GM18517 (cell line): Measurements from ENCODE around the gene CHGA.

Experiments
- ATAC-seq: cut with Tn5 transposase; IDR thresholded peaks from one replicate; pipeline ENCODE4 v1.9.1; 2021; ENCODE audit warnings: mild to moderate bottlenecking, moderate library complexity; ENCODE audit not compliant: unreplicated experiment

The CHGA gene

GRCh38 chr14:92902726-92903125 is 20.2 kb upstream of the CHGA start:
- ATAC-seq = no peak

GRCh38 chr14:92903359-92903758 is 19.6 kb upstream of the CHGA start:
- ATAC-seq = no peak

- ATAC-seq = no peak
Measured at GRCh38 chr14:92905667-92906066, 17.3 kb upstream of the CHGA start.

- ATAC-seq = no peak
Measured at GRCh38 chr14:92906420-92906819, 16.5 kb upstream of the CHGA start.

- ATAC-seq = no peak
Measured at GRCh38 chr14:92906823-92907222, 16.1 kb upstream of the CHGA start.

- ATAC-seq = no peak
Measured at GRCh38 chr14:92907316-92907911, 15.5 kb upstream of the CHGA start.

- no peak for ATAC-seq
Measured at GRCh38 chr14:92914087-92914656, 8.8 kb upstream of the CHGA start.

GRCh38 chr14:92916201-92916600 is 6.7 kb upstream of the CHGA start:
- ATAC-seq = no peak

GRCh38 chr14:92917041-92917940 is 5.7 kb upstream of the CHGA start:
- ATAC-seq = no peak

- ATAC-seq = no peak
Measured at GRCh38 chr14:92917956-92918355, 5.0 kb upstream of the CHGA start.

GRCh38 chr14:92920001-92920400 is 2.9 kb upstream of the CHGA start:
- no peak for ATAC-seq

GRCh38 chr14:92922155-92922735 is 705 bp upstream of the CHGA start:
- ATAC-seq = no peak

GRCh38 chr14:92923744-92924103 is 774 bp downstream of the CHGA start:
- ATAC-seq = no peak

GRCh38 chr14:92924247-92924646 is 1.3 kb downstream of the CHGA start:
- no peak for ATAC-seq

GRCh38 chr14:92925446-92925845 is 2.5 kb downstream of the CHGA start:
- no peak for ATAC-seq

GRCh38 chr14:92926180-92926845 is 3.4 kb downstream of the CHGA start:
- ATAC-seq = no peak

GRCh38 chr14:92926931-92927330 is 4.0 kb downstream of the CHGA start:
- ATAC-seq = no peak

GRCh38 chr14:92927349-92928257 is 4.7 kb downstream of the CHGA start:
- no peak for ATAC-seq

- ATAC-seq = no peak
Measured at GRCh38 chr14:92928258-92928629, 5.3 kb downstream of the CHGA start.

GRCh38 chr14:92928961-92929688 is 6.2 kb downstream of the CHGA start:
- no peak for ATAC-seq
